Measurements from ENCODE around the gene RAB8A.

DNA sequence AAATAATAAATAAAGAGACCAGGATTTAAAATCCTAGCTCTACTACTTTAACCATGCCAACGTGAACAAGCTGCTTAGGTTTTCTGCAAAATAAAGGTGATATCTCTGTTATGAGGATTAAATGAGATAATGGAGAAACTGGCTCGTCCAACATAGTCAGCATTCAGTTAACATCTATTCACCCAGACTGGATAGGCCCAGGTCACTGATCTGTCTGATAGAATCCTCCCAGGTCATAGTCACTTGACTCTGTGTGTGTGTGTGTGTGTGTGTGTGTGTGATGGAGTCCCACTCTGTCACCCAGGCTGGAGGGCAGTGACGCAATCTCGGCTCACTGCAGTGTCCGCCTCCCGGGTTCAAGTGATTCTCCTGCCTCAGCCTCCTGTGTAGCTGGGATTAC lies 12.9 kb upstream of the RAB8A start:
- TF ChIP-seq, protein P1, sequence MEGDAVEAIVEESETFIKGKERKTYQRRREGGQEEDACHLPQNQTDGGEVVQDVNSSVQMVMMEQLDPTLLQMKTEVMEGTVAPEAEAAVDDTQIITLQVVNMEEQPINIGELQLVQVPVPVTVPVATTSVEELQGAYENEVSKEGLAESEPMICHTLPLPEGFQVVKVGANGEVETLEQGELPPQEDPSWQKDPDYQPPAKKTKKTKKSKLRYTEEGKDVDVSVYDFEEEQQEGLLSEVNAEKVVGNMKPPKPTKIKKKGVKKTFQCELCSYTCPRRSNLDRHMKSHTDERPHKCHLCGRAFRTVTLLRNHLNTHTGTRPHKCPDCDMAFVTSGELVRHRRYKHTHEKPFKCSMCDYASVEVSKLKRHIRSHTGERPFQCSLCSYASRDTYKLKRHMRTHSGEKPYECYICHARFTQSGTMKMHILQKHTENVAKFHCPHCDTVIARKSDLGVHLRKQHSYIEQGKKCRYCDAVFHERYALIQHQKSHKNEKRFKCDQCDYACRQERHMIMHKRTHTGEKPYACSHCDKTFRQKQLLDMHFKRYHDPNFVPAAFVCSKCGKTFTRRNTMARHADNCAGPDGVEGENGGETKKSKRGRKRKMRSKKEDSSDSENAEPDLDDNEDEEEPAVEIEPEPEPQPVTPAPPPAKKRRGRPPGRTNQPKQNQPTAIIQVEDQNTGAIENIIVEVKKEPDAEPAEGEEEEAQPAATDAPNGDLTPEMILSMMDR (IDR thresholded peaks at IDR 0.05; ENCODE audit: low read length), result no peak
- TF ChIP-seq EZH2 (IDR thresholded peaks at IDR 0.05; ENCODE audit: borderline replicate concordance, low read length), result no peak
